ENCODE measurements around the gene STRN.
"Not testable (repeated sequence)": the region's sequence is repeated elsewhere in the genome, so short reads cannot be mapped to it uniquely, and the experiment has no call there.

Gene STRN, protein sequence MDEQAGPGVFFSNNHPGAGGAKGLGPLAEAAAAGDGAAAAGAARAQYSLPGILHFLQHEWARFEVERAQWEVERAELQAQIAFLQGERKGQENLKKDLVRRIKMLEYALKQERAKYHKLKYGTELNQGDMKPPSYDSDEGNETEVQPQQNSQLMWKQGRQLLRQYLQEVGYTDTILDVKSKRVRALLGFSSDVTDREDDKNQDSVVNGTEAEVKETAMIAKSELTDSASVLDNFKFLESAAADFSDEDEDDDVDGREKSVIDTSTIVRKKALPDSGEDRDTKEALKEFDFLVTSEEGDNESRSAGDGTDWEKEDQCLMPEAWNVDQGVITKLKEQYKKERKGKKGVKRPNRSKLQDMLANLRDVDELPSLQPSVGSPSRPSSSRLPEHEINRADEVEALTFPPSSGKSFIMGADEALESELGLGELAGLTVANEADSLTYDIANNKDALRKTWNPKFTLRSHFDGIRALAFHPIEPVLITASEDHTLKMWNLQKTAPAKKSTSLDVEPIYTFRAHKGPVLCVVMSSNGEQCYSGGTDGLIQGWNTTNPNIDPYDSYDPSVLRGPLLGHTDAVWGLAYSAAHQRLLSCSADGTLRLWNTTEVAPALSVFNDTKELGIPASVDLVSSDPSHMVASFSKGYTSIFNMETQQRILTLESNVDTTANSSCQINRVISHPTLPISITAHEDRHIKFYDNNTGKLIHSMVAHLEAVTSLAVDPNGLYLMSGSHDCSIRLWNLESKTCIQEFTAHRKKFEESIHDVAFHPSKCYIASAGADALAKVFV

DNA sequence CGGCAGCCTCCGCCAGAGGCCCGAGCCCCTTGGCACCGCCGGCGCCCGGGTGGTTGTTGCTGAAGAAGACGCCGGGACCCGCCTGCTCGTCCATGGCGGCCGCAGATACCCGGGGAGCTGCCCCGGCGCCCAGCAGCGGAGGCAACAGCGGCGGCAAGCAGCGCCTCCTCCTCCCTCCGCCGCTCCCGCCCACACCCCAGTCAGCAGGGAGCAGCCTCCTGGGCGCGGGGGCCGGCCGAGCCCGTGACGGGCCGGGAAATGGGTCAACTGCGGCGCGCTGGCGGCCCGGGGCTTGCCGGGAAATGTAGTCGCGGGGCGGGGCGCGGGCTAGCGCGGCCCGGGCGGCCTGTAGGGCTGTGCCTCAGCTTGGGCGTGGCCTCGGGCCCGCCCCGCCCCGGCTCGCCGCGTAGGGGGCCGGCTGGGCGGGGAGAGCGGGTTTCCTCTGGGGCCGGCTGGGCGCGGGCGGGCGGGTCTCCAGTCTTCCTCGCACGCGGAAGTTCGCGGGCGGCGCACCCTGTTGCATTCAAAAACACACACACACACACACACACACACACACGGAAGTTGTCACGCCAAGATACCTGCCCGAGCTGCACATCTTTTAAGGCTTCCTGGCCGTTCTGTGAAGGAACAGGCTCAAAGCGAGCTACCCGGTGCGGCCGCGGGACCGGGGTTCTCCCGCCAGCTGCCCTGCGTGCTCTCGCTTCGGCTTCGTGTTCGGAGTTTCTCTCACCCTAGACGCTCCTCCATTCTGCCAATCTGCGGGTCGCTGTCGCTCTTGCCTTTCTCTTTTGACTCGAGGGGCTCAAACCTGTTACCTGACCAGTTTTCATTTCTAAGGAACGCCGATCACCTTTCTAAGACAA lies at the start of gene STRN:
Gene STRN, minus strand, starts transcription at position 167 of the 866 bp plus-strand sequence. Its CDS starts 73 bp downstream, at position 94.
- peak; percentile 100 for DNase-seq

- DNase-seq: no peak
Measured at GRCh38 chr2:37013315-37013641, 46.9 kb upstream of the STRN start.

DNA sequence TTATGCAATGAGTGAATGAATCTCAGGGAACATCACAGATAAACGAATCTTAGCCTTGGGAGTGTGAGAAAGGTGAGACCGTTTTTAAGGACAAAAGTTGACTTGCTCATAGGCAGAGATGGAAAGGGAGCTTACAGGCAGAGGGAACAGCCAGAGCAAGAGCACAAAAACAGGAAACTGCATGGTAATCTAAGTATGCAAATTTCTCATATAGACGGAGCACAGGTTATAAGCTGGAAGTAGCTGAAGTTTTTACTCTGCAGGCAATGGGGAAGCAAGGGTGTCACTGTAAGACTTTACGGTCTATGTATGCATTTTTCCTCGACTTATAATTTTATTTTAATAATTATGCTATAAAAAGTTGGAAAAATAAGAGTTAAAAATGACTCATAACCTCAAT lies 44.8 kb upstream of the STRN start:
- DNase-seq: no peak

DNA sequence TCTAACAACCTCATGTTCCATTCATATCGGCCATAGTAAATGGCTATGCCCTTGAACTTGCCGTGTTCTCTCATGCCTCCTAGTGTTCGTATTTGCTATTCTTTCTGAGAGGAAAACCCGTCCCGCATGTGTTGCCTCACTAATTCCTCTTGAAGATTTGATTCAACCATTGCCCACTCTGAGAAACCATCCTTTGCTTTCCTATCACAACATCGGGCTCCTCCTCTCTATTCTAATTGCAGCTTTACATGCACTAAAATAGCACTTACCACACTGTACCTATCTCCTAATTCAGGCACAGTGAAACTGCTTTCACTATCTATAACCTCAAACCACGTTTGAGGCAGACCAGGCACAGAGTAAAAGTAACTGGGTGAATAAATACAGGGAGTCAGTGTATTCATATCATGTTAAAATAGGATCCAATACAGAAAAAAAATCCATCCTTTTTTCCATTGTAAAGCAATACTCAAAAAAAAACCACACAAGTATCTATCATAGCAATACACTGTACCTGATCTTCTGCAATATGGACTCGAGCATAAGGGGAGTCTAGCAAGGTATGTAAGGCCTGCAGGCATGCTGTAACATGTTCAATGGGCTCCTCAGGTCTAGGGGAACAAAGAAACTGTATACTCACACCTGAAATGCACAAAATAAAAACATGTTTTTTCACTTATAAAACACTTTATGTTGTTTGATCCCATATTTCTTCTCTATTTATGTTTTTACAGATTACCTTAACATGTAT lies 39.0 kb upstream of the STRN start:
- peak; percentile 2 for DNase-seq

DNA sequence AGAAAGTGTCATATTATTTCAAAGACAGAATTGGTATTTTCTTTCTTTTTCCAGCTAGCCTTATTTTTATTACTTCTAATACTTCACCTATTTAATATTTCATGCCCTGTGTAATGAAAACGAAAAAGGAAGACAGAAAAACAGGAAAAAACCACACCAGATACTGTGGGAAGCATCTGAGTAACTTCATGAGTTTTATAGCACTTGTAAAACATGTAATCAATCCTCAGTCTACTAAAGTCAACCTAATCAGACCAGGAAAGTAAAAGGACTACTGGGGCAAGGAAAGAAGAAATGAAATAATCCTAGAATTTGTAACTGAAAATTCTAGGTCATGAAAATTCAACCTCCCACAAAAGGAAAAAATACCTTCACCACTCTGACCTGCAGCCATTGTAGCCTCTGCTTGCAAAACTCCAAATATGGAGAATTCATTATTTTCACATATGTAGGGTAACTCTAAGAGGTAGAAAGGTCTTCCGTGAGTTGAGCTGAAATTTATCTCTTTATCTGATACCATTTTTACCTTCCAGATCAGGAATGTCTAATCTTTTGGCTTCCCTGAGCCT lies 34.7 kb upstream of the STRN start:
- DNase-seq: no peak

- DNase-seq: no peak
Measured at GRCh38 chr2:37000318-37000717, 34.0 kb upstream of the STRN start.

DNA sequence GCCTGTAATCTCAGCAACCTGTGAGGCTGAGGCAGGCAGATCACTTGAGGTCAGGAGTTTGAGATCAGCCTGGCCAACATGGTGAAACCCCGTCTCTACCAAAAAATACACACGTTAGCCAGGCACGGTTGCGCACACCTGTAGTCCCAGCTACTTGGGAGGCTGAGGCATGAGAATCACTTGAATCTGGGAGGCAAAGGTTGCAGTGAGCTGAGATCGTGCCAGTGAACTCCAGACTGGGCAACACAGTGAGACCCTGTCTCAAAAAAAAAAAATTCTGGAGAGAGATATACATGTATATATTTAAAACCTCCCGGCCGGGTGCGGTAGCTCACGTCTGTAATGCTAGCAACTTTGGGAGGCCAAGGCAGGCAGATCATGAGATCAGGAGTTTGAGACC lies 33.1 kb upstream of the STRN start:
- not testable (repeated sequence) for DNase-seq

GRCh38 chr2:36993841-36994620 lies 27.7 kb upstream of the STRN start:
- no peak for DNase-seq

DNA sequence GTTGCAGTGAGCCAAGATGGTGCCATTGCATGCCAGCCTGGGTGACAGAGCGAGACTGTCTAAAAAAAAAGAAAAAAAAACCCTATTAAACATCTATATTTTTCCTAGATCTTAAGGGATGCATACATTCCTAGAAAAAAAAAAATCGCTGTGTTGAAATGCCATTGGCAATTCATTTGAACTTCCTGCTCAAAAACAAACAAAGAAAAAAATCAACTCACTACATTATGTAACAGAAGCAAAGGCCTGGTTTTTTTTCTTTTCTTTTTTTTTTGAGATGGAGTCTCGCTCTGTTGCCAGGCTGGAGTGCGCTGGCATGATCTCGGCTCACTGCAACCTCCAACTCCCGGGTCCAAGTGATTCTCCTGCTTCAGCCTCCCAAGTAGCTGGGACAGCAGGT lies 21.7 kb upstream of the STRN start:
- no peak for DNase-seq

- DNase-seq: no peak
Measured at GRCh38 chr2:36982467-36982866, 16.1 kb upstream of the STRN start.

DNA sequence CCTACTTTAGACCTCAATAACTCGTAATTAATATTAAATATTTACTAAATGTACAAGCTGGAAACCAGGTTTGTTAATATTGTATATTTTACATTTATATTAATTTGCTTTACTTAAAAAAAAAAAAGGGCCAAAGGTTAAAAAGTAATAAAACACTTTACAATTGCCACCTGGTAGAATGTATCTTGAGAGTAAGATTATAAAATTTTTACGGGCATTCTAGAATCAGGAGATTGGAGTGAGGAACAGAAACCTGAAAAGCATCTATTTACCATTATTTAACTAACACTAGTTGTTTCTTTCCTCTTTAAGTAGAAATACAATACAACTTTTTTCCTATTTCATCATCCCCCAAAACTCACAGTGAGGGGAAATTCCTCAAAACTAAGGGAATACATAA lies 15.6 kb upstream of the STRN start:
- DNase-seq: no peak

- DNase-seq: not testable (repeated sequence)
Measured at GRCh38 chr2:36979007-36979406, 12.7 kb upstream of the STRN start.

DNA sequence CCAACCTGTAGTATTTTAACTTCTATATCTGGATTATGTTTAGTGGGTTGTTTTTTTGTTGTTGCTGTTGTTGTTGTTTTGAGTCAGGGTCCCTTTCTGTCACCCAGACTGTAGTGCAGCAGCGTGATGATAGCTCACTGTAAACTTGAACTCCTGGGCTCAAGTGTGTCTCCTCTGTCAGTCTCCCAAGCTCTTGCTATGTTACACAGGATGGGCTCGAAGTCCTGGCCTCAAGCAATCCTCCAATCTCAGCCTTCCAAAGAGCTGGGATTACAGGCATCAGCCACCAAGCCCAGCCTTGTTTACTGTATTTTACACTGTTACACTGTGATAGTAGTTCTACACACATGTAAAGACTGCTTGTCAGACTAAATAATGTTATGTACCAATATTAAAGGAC lies 9.7 kb upstream of the STRN start:
- DNase-seq: no peak

DNA sequence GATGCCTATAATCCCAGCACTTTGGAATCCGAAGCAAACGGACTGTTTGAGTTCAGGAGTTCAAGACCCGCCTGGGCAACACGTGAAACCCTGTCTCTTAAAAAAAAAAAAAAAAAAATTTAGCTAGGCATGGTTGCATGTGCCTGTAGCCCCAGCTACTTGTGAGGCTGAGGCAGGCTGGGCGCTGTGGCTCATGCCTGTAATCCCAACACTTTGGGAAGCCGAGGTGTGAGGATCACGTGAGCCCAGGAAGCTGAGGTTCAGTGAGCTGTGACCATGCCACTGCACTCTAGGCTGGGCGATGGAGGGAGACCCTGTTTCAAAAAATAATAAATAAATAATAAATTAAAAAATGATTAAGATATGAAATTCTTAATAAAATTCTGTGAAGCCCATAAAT lies 9.0 kb upstream of the STRN start:
- DNase-seq: no peak

DNA sequence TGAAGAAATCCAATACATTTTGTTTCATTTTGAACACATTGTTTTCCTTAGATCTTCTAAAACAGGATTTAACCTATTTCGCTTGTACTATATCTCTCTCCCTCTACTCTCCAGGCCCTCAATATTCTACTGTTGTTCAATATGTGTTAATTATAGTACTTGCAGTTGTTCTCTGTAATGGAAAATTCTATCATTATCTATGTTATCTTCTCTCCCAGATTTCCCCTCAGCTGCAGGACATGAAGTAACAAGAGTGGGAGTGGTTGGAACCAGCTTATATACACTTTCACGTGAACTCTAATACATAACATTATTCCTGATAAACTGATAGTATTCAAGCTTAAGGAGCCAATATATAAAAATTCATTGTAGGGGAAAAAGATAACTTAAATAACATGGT lies 7.0 kb upstream of the STRN start:
- DNase-seq: no peak

DNA sequence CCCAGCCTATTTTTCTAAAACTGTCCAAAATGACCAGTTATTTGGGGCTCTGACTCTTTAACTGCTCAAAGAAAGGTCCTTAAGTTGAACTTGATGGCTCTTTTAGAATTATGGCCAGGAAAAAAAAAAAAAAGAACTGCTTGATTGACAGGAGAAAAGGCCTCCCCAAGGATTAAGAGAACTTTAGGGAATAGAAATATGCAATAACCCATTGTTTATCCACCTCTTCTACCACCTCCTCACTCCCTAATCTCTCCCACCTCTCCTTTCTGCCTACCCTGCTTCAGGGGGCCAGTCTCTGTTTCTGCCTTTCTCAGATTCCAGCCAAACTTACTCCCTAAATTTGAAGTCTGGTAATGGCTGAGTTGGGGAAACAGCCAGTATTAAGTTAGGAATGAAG lies 5.7 kb upstream of the STRN start:
- no peak for DNase-seq

GRCh38 chr2:36967236-36967876 lies 1.0 kb upstream of the STRN start:
- DNase-seq: no peak

- DNase-seq: peak; percentile 57
Measured at GRCh38 chr2:36965751-36966369, 476 bp downstream of the STRN start.

- no peak for DNase-seq
Measured at GRCh38 chr2:36965206-36965605, 1.1 kb downstream of the STRN start.

DNA sequence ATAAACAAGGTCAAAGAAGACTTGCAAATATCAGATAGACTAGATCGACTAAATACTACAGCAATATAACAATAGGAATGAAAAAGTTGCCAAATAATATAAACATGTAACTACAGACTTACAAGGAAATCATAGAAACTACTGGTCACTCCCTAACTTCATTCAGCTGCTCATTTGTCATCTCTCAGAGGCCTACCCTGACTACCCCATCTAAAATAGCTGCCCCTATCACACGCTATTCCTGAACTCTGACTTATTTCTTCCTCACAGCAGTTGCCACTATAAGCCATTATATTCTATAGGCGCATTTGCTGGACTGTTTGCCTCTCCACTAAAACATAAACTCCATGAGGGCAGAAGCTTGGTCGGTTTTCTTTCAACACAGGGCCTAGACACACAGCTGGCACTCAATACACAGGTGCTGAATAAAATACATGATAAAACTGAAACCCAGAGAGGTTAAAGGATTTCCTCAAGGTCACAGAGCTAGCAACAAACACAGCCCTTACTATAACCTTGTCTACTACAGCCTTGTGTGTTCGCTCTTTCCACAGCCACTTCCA lies 1.8 kb downstream of the STRN start:
- no peak for DNase-seq
